Gastroesophageal sphincter (tissue), 4 donors: Measurements from ENCODE around the gene SOX6. TPM values are rescaled to one million over a fixed set of nuclear protein-coding genes. Genes with fewer than 3 reads are reported as not detected.

Source experiments
- ATAC-seq: fragments of 150-250 bp; one replicate; pipeline ENCODE4 v1.9.1; 2016; ENCODE audit warnings: mild to moderate bottlenecking, moderate library complexity
- H3K27ac ChIP-seq, 4 donors: fragments of 200-600 bp; sonication (generic) in 3 of 4; 1 replicate in 3 of 4; 2 replicates in 1 of 4; pipeline ENCODE4 v1.5.1; 2016 to 2019
- H3K27me3 ChIP-seq: fragments of 200-600 bp; sonication (generic); one replicate; pipeline ENCODE4 v1.5.1; 2019
- H3K36me3 ChIP-seq, 2 donors: fragments of 200-600 bp; sonication (generic); one replicate each; pipeline ENCODE4 v1.5.1; 2019; ENCODE audit warnings: control low read depth in 1 of 2
- H3K4me1 ChIP-seq, 3 donors: fragments of 200-600 bp; sonication (generic); 1 replicate in 2 of 3; 2 replicates in 1 of 3; pipeline ENCODE4 v1.5.1; 2016 to 2019; ENCODE audit warnings: control low read depth in 2 of 3
- H3K4me3 ChIP-seq, 2 donors: fragments of 200-600 bp; sonication (generic); one replicate each; pipeline ENCODE4 v1.5.1; 2019; ENCODE audit warnings: mild to moderate bottlenecking in 1 of 2, moderate library complexity in 1 of 2
- H3K9me3 ChIP-seq, 3 donors: fragments of 200-600 bp; sonication (generic); one replicate each; pipeline ENCODE4 v1.5.1; 2017 to 2019; ENCODE audit warnings: control low read depth in 2 of 3
- CTCF ChIP-seq, 4 experiments: fragments of 200-600 bp in 2 of 4; fragments of 450-650 bp in 2 of 4; sonication (generic) in 1 of 4; IDR thresholded peaks; one replicate each; pipeline ENCODE4 v1.5.1; 2017 to 2019; ENCODE audit warnings: antibody characterized with exemption in 4 of 4, mild to moderate bottlenecking in 2 of 4, moderate library complexity in 2 of 4
- EP300 ChIP-seq: sonication (generic); formaldehyde crosslinking; IDR thresholded peaks from one replicate; pipeline ENCODE4 v1.6.1; 2017; ENCODE audit warnings: antibody characterized with exemption, mild to moderate bottlenecking
- POLR2A ChIP-seq, 2 donors: fragments of 450-650 bp; IDR thresholded peaks; one replicate each; pipeline ENCODE4 v1.6.1; 2017; ENCODE audit warnings: antibody characterized with exemption in 2 of 2, mild to moderate bottlenecking in 2 of 2, moderate library complexity in 1 of 2
- POLR2AphosphoS5 ChIP-seq: sonication (generic); formaldehyde crosslinking; IDR thresholded peaks from one replicate; pipeline ENCODE4 v1.6.1; 2017; ENCODE audit warnings: antibody characterized with exemption
- WGBS, 2 donors: methylation state at CpG; one replicate each; pipeline ENCODE4 v1.1.5; 2018; ENCODE audit warnings: low coverage in 1 of 2; 5-methylcytosine and 5-hydroxymethylcytosine counted together
- total RNA-seq, 4 donors: library from RNA; depleted of rRNA; stranded (reverse); fragments of >200 nt; gene quantifications; one replicate each; pipeline ENCODE4 v1.1.0, GENCODE V29; 2016

Gene SOX6
- total RNA-seq, 4 donors from 2014 or later, result 1.2 to 21.9 (median 6.5) TPM

- WGBS, 2 donors, result 71 to 84% methylated on average over 2 of the region's 2 CpGs
- no peak overlapping the region for H3K27ac ChIP-seq
- ATAC-seq, result no peak
- peaks cover 0 to 8% (median 0%) of the 10 kb centered on the region in 3 donors for H3K4me1 ChIP-seq
- TF ChIP-seq POLR2A (IDR thresholded peaks at IDR 0.05) (no peak), POLR2AphosphoS5 (no peak), CTCF (IDR thresholded peaks at IDR 0.05) (no peak), EP300 (no peak)
- no peaks in the 10 kb centered on the region for H3K36me3 ChIP-seq
- no peak overlapping the region for H3K4me3 ChIP-seq
- no peaks in the 10 kb centered on the region for H3K27me3 ChIP-seq
- no peaks in the 10 kb centered on the region for H3K9me3 ChIP-seq
Measured at GRCh38 chr11:16114431-16114830, 241.9 kb downstream of the SOX6 start.

GRCh38 chr11:16111690-16112089 lies 244.7 kb downstream of the SOX6 start:
- Histone ChIP-seq H3K27ac (no peak overlapping the region), H3K4me3 (no peak overlapping the region), H3K9me3 (no peaks in the 10 kb centered on the region), H3K27me3 (no peaks in the 10 kb centered on the region), H3K36me3 (no peaks in the 10 kb centered on the region), H3K4me1 (peaks cover 0 to 8% (median 0%) of the 10 kb centered on the region in 3 donors)
- ATAC-seq, result no peak
- 88 to 100% methylated on average over 1 of the region's 2 CpGs for WGBS, 2 donors
- no peak for TF ChIP-seq POLR2A (IDR thresholded peaks at IDR 0.05)
- TF ChIP-seq POLR2AphosphoS5, result no peak
- TF ChIP-seq EP300, result no peak
- TF ChIP-seq CTCF (IDR thresholded peaks at IDR 0.05), result no peak

GRCh38 chr11:16110886-16111285 lies 245.5 kb downstream of the SOX6 start:
- ATAC-seq, result no peak
- Histone ChIP-seq H3K36me3 (no peaks in the 10 kb centered on the region), H3K4me3 (no peak overlapping the region), H3K27ac (no peak overlapping the region), H3K9me3 (peaks cover 0 to 3% (median 0%) of the 10 kb centered on the region in 3 donors), H3K27me3 (no peaks in the 10 kb centered on the region), H3K4me1 (peaks cover 0 to 8% (median 0%) of the 10 kb centered on the region in 3 donors)
- 23 to 38% methylated on average over 2 of the region's 2 CpGs for WGBS, 2 donors
- TF ChIP-seq EP300 (no peak), CTCF (IDR thresholded peaks at IDR 0.05) (no peak), POLR2A (IDR thresholded peaks at IDR 0.05) (no peak), POLR2AphosphoS5 (no peak)

GRCh38 chr11:16099343-16099900 lies 256.9 kb downstream of the SOX6 start:
- TF ChIP-seq CTCF (IDR thresholded peaks at IDR 0.05), result no peak
- TF ChIP-seq EP300, result no peak
- no peak for TF ChIP-seq POLR2AphosphoS5
- no peak for TF ChIP-seq POLR2A (IDR thresholded peaks at IDR 0.05)
- 73 to 84% methylated on average over 2 of the region's 2 CpGs for WGBS, 2 donors

GRCh38 chr11:16098526-16099205 lies 257.7 kb downstream of the SOX6 start:
- no peak for ATAC-seq
- Histone ChIP-seq H3K36me3 (no peaks in the 10 kb centered on the region), H3K4me3 (no peak overlapping the region), H3K9me3 (no peaks in the 10 kb centered on the region), H3K27me3 (no peaks in the 10 kb centered on the region), H3K4me1 (peaks cover 0 to 15% (median 0%) of the 10 kb centered on the region in 3 donors), H3K27ac (no peak overlapping the region)
- WGBS, 2 donors, result 61 to 67% methylated on average over 3 of the region's 3 CpGs
- TF ChIP-seq EP300 (no peak), CTCF (IDR thresholded peaks at IDR 0.05) (no peak), POLR2A (IDR thresholded peaks at IDR 0.05) (no peak), POLR2AphosphoS5 (no peak)

More at GRCh38 chr11:16099343-16099900, 256.9 kb downstream of the SOX6 start:
- no peak for ATAC-seq
- no peaks in the 10 kb centered on the region for H3K36me3 ChIP-seq
- H3K27me3 ChIP-seq, result no peaks in the 10 kb centered on the region
- H3K9me3 ChIP-seq, result no peaks in the 10 kb centered on the region
- no peak overlapping the region for H3K4me3 ChIP-seq
- no peak overlapping the region for H3K27ac ChIP-seq
- H3K4me1 ChIP-seq, result peaks cover 0 to 15% (median 0%) of the 10 kb centered on the region in 3 donors
